Upper lobe of left lung (tissue), 6 donors: Measurements from ENCODE around the gene NHP2. TPM values are rescaled to one million over a fixed set of nuclear protein-coding genes. Genes with fewer than 3 reads are reported as not detected.

Source experiments
- ATAC-seq, 2 donors: fragments of 200-7000 bp; cut with Tn5 transposase; one replicate each; pipeline ENCODE4 v1.9.1; 2022; ENCODE audit warnings: mild to moderate bottlenecking in 2 of 2, moderate library complexity in 2 of 2; ENCODE audit not compliant: low FRiP score in 2 of 2
- DNase-seq, 2 donors: peaks; one replicate each; pipeline ENCODE4 v3.0.0-alpha.2; 2019 to 2020
- H3K27ac ChIP-seq, 4 donors: fragments of 200-600 bp; sonication (generic); one replicate each; pipeline ENCODE4 v1.5.1; 2016 to 2019
- H3K27me3 ChIP-seq, 4 donors: fragments of 200-600 bp; sonication (generic); one replicate each; pipeline ENCODE4 v1.5.1; 2017 to 2019
- H3K36me3 ChIP-seq, 4 donors: fragments of 200-600 bp; sonication (generic); one replicate each; pipeline ENCODE4 v1.5.1; 2016 to 2019
- H3K4me1 ChIP-seq, 4 donors: fragments of 200-600 bp; sonication (generic); one replicate each; pipeline ENCODE4 v1.5.1; 2018 to 2019
- H3K4me3 ChIP-seq, 4 donors: fragments of 200-600 bp; sonication (generic); one replicate each; pipeline ENCODE4 v1.5.1; 2017 to 2019; ENCODE audit warnings: mild to moderate bottlenecking in 2 of 4, moderate library complexity in 1 of 4
- H3K9me3 ChIP-seq, 4 donors: fragments of 200-600 bp; sonication (generic); one replicate each; pipeline ENCODE4 v1.5.1; 2018 to 2019
- CTCF ChIP-seq, 6 experiments: fragments of 450-650 bp in 4 of 6; fragments of 200-600 bp in 2 of 6; sonication (generic) in 2 of 6; IDR thresholded peaks; one replicate each; pipeline ENCODE4 v1.5.1; 2016 to 2019; ENCODE audit warnings: antibody characterized with exemption in 6 of 6
- EP300 ChIP-seq, 4 donors: sonication (generic); formaldehyde crosslinking; IDR thresholded peaks; one replicate each; pipeline ENCODE4 v1.5.1; 2017; ENCODE audit warnings: antibody characterized with exemption in 4 of 4, control low read depth in 2 of 4
- POLR2A ChIP-seq, 4 donors: fragments of 450-650 bp; IDR thresholded peaks; one replicate each; pipeline ENCODE4 v1.5.1; 2016 to 2017; ENCODE audit warnings: antibody characterized with exemption in 4 of 4, mild to moderate bottlenecking in 2 of 4
- POLR2AphosphoS5 ChIP-seq, 2 donors: sonication (generic); formaldehyde crosslinking; IDR thresholded peaks; one replicate each; pipeline ENCODE4 v1.5.1; 2017; ENCODE audit warnings: antibody characterized with exemption in 2 of 2
- WGBS, 2 donors: methylation state at CpG; one replicate each; pipeline ENCODE4 v1.1.5; 2017 to 2018; 5-methylcytosine and 5-hydroxymethylcytosine counted together
- total RNA-seq, 6 donors: library from RNA; depleted of rRNA in 4 of 6; stranded (reverse); fragments of >200 nt in 4 of 6; gene quantifications; one replicate each; pipeline versions ENCODE4 v1.1.0 to v1.2.1, GENCODE V29; 2016 to 2021
- donor health status: DM: no; HTN: no; CAD: no; lungs with moderate emphysema.
- donor health status: DM: no; HTN: yes; CAD: no; lungs with severe emphysema.

The NHP2 gene
- total RNA-seq, 6 donors from 2014 or later = 61.0 to 117 (median 86.9) TPM

DNA sequence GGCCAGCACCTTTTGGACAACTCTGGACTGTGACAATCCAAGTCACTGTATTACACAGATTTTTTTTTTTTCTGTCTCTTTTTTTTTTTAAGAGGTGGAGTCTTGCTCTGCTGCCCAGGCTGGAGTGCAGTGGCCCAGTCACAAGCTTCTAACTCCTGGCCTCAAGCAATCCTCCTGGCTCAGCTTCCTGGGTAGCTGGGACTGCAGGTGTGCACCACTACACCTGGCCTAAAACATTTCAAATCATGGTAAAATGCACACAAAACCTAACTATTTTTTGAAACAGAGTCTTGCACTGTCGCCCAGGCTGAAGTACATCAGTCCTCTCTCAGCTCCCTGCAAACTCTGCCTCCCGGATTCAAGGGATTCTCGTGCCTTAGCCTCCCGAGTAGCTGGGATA lies 47.6 kb downstream of the NHP2 start:
- Histone ChIP-seq H3K36me3 (no peaks in the 10 kb centered on the region), H3K4me1 (peaks cover 7 to 28% (median 13%) of the 10 kb centered on the region in 4 donors), H3K9me3 (no peaks in the 10 kb centered on the region), H3K4me3 (no peak overlapping the region), H3K27ac (no peak overlapping the region), H3K27me3 (no peaks in the 10 kb centered on the region)
- 69% methylated on average over 4 of the region's 4 CpGs for WGBS, 2 donors
- DNase-seq (no peak), ATAC-seq (no peak)
- TF ChIP-seq POLR2A (IDR thresholded peaks at IDR 0.05) (no peak), EP300 (IDR thresholded peaks at IDR 0.05) (no peak), POLR2AphosphoS5 (IDR thresholded peaks at IDR 0.05) (no peak), CTCF (IDR thresholded peaks at IDR 0.05) (no peak)

DNA sequence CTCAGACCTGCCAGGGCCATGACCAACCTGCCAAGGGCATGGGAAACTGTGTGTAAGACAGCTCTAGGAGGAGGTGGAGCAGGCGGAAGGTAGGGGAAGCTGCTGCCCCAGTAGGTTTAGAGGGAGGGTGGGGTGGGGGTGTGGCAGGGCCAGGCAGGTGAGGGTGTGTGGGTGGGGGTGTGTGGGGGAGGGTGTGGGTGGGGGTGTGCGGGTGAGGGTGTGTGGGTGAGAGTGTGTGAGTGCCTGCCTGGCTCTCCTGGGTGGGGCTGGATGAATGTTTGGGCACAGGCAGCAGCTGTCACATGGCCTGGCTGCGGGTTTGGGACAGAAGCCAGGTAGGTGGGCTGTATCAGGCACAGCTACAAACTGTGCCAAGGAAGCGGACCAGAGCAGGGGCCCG lies 49.2 kb downstream of the NHP2 start:
- H3K27ac ChIP-seq = no peak overlapping the region
- H3K4me1 ChIP-seq = peaks cover 7 to 27% (median 13%) of the 10 kb centered on the region in 4 donors
- DNase-seq = peak in 1 of 2 donors; percentile 57
- H3K4me3 ChIP-seq = no peak overlapping the region
- H3K9me3 ChIP-seq = no peaks in the 10 kb centered on the region
- no peaks in the 10 kb centered on the region for H3K27me3 ChIP-seq
- 40 to 43% methylated on average over 3 to 4 of the region's 5 CpGs for WGBS, 2 donors
- no peak for ATAC-seq
- no peaks in the 10 kb centered on the region for H3K36me3 ChIP-seq
- TF ChIP-seq EP300 (IDR thresholded peaks at IDR 0.05) (no peak), POLR2AphosphoS5 (IDR thresholded peaks at IDR 0.05) (no peak), CTCF (IDR thresholded peaks at IDR 0.05) (no peak), POLR2A (IDR thresholded peaks at IDR 0.05) (no peak)

- H3K4me3 ChIP-seq = no peak overlapping the region
- WGBS, 2 donors = 86 to 98% methylated on average over 7 to 12 of the region's 12 CpGs
- no peaks in the 10 kb centered on the region for H3K9me3 ChIP-seq
- DNase-seq = no peak
- no peak for TF ChIP-seq POLR2A (IDR thresholded peaks at IDR 0.05)
- no peak for TF ChIP-seq EP300 (IDR thresholded peaks at IDR 0.05)
- no peak for TF ChIP-seq POLR2AphosphoS5 (IDR thresholded peaks at IDR 0.05)
- no peak for TF ChIP-seq CTCF (IDR thresholded peaks at IDR 0.05)
- H3K4me1 ChIP-seq = peaks cover 2 to 18% (median 6%) of the 10 kb centered on the region in 4 donors
- ATAC-seq = no peak
- H3K36me3 ChIP-seq = no peaks in the 10 kb centered on the region
- H3K27me3 ChIP-seq = no peaks in the 10 kb centered on the region
- H3K27ac ChIP-seq = no peak overlapping the region
Observed at GRCh38 chr5:178103612-178104011, 50.1 kb downstream of the NHP2 start.

Other genes with a start within 250 kb of the NHP2 start
- not detected for gene PROP1, start 157.6 kb downstream of the NHP2 start, total RNA-seq
- 10 to 100 TPM in 2 of 6 donors, 1 to 10 TPM in 4; 3.2 to 12.6 (median 5.8) TPM for gene N4BP3, start 40.4 kb downstream of the NHP2 start, total RNA-seq
- 10 to 100 TPM; 36.2 to 70.2 (median 46.0) TPM for gene RMND5B, start 22.9 kb downstream of the NHP2 start, total RNA-seq
- gene GMCL2, start 33.5 kb upstream of the NHP2 start, total RNA-seq = not detected
- gene HNRNPAB, start 50.6 kb upstream of the NHP2 start, total RNA-seq = 100 to 1,000 TPM in 3 of 6 donors, 10 to 100 TPM in 3; 61.8 to 133 (median 97.7) TPM
- 100 to 1,000 TPM in 2 of 6 donors, 10 to 100 TPM in 4; 61.0 to 237 (median 91.9) TPM for gene PHYKPL, start 78.9 kb upstream of the NHP2 start, total RNA-seq